ENCODE data around the gene UBE2J2. TPM values are rescaled to one million over a fixed set of nuclear protein-coding genes. Genes with fewer than 3 reads are reported as not detected.
A peak's percentile ranks its signal among the peaks of the same experiment; 100 is the strongest.

Gene UBE2J2
- total and polyA plus RNA-seq, 4 donors, result 36.0 to 57.4 (median 47.1) TPM

DNA sequence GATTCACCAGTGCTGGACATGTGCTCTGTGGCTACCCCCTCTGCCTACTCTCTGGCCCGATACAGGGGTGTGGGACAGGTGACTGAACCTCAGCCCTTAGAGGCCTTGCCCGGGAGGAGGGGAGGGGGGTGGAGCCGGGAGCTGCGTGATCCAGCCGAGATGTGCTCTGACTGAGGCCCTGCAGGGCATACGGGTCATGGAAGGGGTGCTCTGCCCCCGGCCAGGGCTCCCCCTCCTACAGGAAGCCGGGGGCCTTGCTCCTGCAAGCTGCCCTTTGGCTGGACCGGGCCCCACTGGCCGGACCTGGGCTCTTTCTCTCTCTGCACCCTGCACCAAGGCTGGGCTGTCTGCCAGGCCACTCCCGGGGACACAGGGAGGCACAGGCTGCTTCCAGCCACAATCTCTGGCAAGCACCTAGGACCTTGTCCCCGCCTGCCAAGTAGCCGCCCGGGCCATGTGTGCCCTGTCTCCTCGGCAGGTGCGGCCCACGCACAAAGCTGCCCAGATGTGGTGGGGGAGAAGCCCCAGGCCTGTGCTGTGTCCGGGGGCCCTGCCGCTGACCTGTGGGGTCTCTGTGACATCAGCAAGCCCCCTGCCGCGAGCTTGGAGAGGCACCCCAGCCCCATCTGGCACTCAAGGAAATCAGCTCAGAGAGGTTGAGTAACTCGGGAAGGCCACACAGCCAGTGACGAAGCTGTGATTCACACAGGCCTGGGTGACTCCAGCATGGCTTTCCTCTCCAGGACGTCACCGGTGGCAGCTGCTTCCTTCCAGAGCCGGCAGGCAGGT lies 8.1 kb upstream of the UBE2J2 start:
- Histone ChIP-seq H3K4me3 (no peak overlapping the region), H3K9me3 (ENCODE audit: control insufficient read depth in 4 of 4, insufficient read depth in 3 of 4, low read length in 3 of 4) (peaks cover 0 to 2% (median 0%) of the 10 kb centered on the region in 4 donors), H3K9ac (ENCODE audit: insufficient read depth in 1 of 2, low read length in 2 of 2) (no peak overlapping the region), H3K27ac (ENCODE audit: low read depth in 1 of 2, low read length in 1 of 2) (no peak overlapping the region), H3K36me3 (ENCODE audit: control insufficient read depth in 4 of 4, insufficient read depth in 4 of 4, low read length in 4 of 4) (no peaks in the 10 kb centered on the region), H3K4me1 (ENCODE audit: control insufficient read depth in 5 of 5, insufficient read depth in 5 of 5, low read length in 5 of 5) (peaks cover 0 to 2% (median 0%) of the 10 kb centered on the region in 5 donors), H3K27me3 (ENCODE audit: control insufficient read depth in 3 of 3, insufficient read depth in 3 of 3, low read length in 2 of 3) (no peaks in the 10 kb centered on the region)
- WGBS, 2 donors, result 51 to 65% methylated on average over 24 to 26 of the region's 26 CpGs
- TF ChIP-seq, protein P1, sequence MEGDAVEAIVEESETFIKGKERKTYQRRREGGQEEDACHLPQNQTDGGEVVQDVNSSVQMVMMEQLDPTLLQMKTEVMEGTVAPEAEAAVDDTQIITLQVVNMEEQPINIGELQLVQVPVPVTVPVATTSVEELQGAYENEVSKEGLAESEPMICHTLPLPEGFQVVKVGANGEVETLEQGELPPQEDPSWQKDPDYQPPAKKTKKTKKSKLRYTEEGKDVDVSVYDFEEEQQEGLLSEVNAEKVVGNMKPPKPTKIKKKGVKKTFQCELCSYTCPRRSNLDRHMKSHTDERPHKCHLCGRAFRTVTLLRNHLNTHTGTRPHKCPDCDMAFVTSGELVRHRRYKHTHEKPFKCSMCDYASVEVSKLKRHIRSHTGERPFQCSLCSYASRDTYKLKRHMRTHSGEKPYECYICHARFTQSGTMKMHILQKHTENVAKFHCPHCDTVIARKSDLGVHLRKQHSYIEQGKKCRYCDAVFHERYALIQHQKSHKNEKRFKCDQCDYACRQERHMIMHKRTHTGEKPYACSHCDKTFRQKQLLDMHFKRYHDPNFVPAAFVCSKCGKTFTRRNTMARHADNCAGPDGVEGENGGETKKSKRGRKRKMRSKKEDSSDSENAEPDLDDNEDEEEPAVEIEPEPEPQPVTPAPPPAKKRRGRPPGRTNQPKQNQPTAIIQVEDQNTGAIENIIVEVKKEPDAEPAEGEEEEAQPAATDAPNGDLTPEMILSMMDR (IDR thresholded peaks at IDR 0.05; ENCODE audit: control extremely low read depth, extremely low read depth), result no peak
- DNase-seq (no peak), ATAC-seq (ENCODE audit: insufficient read depth, low FRiP score) (peak; percentile 30)

DNA sequence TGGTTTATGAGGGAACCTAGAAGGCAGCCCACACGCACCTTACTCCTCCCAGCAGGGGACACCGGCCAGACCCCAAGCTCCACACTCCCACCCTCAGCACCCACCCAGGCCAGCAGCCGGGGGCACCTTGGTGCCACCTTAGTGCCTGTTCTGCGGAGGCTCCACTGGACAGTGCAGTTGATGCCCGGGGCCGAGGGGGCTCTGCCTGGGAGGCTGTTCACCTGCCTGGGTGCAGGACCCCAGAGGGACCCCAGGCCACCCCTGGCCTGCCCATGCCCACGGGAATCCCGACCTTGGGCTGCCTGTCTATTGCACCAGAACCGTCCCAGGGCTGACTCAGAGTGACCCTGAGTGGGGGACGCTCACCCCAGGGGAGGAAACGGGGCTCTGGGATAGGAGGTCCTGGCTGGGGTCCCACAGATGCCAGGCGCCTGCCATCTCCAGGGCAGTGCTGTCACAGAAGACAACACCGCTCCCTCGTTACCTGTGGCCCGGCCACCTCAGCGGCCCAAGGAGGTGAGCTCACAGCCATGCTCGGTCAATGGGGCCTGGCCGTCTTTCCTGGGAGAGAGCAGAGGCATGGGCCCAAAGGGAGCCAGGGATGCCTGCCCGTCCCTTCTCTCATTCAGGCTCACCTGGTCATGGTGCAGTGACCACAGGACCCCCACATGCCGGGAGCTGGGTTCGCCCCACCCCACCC lies 7.3 kb upstream of the UBE2J2 start:
- TF ChIP-seq, protein P1 (IDR thresholded peaks at IDR 0.05; ENCODE audit: control extremely low read depth, extremely low read depth), result no peak
- Histone ChIP-seq H3K27ac (ENCODE audit: low read depth in 1 of 2, low read length in 1 of 2) (no peak overlapping the region), H3K4me3 (no peak overlapping the region), H3K4me1 (ENCODE audit: control insufficient read depth in 5 of 5, insufficient read depth in 5 of 5, low read length in 5 of 5) (peaks cover 0 to 2% (median 0%) of the 10 kb centered on the region in 5 donors), H3K9me3 (ENCODE audit: control insufficient read depth in 4 of 4, insufficient read depth in 3 of 4, low read length in 3 of 4) (peaks cover 0 to 2% (median 0%) of the 10 kb centered on the region in 4 donors), H3K27me3 (ENCODE audit: control insufficient read depth in 3 of 3, insufficient read depth in 3 of 3, low read length in 2 of 3) (no peaks in the 10 kb centered on the region), H3K36me3 (ENCODE audit: control insufficient read depth in 4 of 4, insufficient read depth in 4 of 4, low read length in 4 of 4) (no peaks in the 10 kb centered on the region), H3K9ac (ENCODE audit: insufficient read depth in 1 of 2, low read length in 2 of 2) (no peak overlapping the region)
- ATAC-seq (ENCODE audit: insufficient read depth, low FRiP score) (no peak), DNase-seq (no peak)
- 92 to 96% methylated on average over 21 of the region's 21 CpGs for WGBS, 2 donors

DNA sequence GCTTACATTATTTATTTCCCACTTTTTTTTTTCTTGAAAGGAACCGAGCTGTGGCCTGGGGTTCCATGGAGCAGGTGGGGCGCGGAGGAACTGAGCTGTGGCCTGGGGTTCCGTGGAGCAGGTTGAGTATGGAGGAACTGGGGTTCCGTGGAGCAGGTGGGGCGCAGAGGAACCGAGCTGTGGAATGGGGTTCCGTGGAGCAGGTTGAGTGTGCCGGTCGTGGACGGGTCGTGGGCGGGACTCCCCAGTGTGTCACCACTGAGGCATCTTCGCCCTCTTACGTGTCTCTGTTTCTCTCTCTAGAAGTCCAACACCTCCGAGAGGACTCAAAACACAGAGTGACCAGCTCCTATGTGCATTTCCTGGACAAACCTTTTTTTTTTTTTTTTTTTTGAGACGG lies 5.4 kb upstream of the UBE2J2 start:
- H3K4me3 ChIP-seq, result no peak overlapping the region
- no peak for ATAC-seq (ENCODE audit: insufficient read depth, low FRiP score)
- WGBS, 2 donors, result 91 to 94% methylated on average over 16 to 17 of the region's 17 CpGs

More for the DNA sequence above, 5.4 kb upstream of the UBE2J2 start:
- Histone ChIP-seq H3K27me3 (ENCODE audit: control insufficient read depth in 3 of 3, insufficient read depth in 3 of 3, low read length in 2 of 3) (no peaks in the 10 kb centered on the region), H3K9ac (ENCODE audit: insufficient read depth in 1 of 2, low read length in 2 of 2) (no peak overlapping the region), H3K4me1 (ENCODE audit: control insufficient read depth in 5 of 5, insufficient read depth in 5 of 5, low read length in 5 of 5) (peaks cover 0 to 7% (median 0%) of the 10 kb centered on the region in 5 donors), H3K27ac (ENCODE audit: low read depth in 1 of 2, low read length in 1 of 2) (no peak overlapping the region), H3K9me3 (ENCODE audit: control insufficient read depth in 4 of 4, insufficient read depth in 3 of 4, low read length in 3 of 4) (peaks cover 0 to 2% (median 0%) of the 10 kb centered on the region in 4 donors), H3K36me3 (ENCODE audit: control insufficient read depth in 4 of 4, insufficient read depth in 4 of 4, low read length in 4 of 4) (no peaks in the 10 kb centered on the region)
- DNase-seq, result no peak
- TF ChIP-seq, protein P1 (IDR thresholded peaks at IDR 0.05; ENCODE audit: control extremely low read depth, extremely low read depth), result no peak
